DND-41 (cell line): ENCODE results near the gene PIEZO2.

Experiments used
- ATAC-seq: fragments of 200-7000 bp; cut with Tn5 transposase; 3 replicates; pipeline ENCODE4 v1.9.1; 2021; ENCODE audit warnings: low read depth; ENCODE audit not compliant: insufficient read depth
- DNase-seq: peaks from one replicate; pipeline ENCODE4 v3.0.0-alpha.2; 2020
- H2AFZ ChIP-seq: 2 replicates; pipeline ENCODE4 v1.6.0; 2012; ENCODE audit warnings: low read depth, low read length
- H3K27ac ChIP-seq: 2 replicates; pipeline ENCODE4 v1.5.1; 2012; ENCODE audit warnings: low read length, inconsistent platforms
- H3K27me3 ChIP-seq: fragments of 200-600 bp; sonication (generic); 2 replicates; pipeline ENCODE4 v1.6.0; 2012; ENCODE audit warnings: low read length, mild to moderate bottlenecking, inconsistent platforms; ENCODE audit not compliant: insufficient read depth, poor library complexity
- H3K36me3 ChIP-seq: 2 replicates; pipeline ENCODE4 v1.5.1; 2012; ENCODE audit warnings: low read length, inconsistent platforms; ENCODE audit not compliant: insufficient read depth
- H3K4me1 ChIP-seq: 2 replicates; pipeline ENCODE4 v1.5.1; 2012; ENCODE audit warnings: mild to moderate bottlenecking, low read length; ENCODE audit not compliant: insufficient read depth
- H3K4me2 ChIP-seq: 2 replicates; pipeline ENCODE4 v1.6.0; 2012; ENCODE audit warnings: mild to moderate bottlenecking, moderate library complexity, low read length, inconsistent platforms; ENCODE audit not compliant: insufficient read depth
- H3K4me3 ChIP-seq, 2 experiments: fragments of 200-600 bp in 1 of 2; shearing (Covaris generic) in 1 of 2; 2 replicates each; pipeline ENCODE4 v1.5.1; 2012 to 2016; ENCODE audit warnings: inconsistent platforms in 2 of 2, low read length in 2 of 2, mild to moderate bottlenecking in 2 of 2, low read depth in 1 of 2, moderate library complexity in 1 of 2
- H3K79me2 ChIP-seq: 2 replicates; pipeline ENCODE4 v1.6.0; 2012; ENCODE audit warnings: low read length, inconsistent platforms; ENCODE audit not compliant: insufficient read depth
- H3K9ac ChIP-seq: 2 replicates; pipeline ENCODE4 v1.6.0; 2012; ENCODE audit warnings: low read depth, mild to moderate bottlenecking, inconsistent platforms, low read length, moderate library complexity
- H3K9me3 ChIP-seq: 2 replicates; pipeline ENCODE4 v1.5.1; 2012; ENCODE audit warnings: low read length, moderate library complexity, mild to moderate bottlenecking, inconsistent platforms; ENCODE audit not compliant: insufficient read depth, severe bottlenecking
- H4K20me1 ChIP-seq: 2 replicates; pipeline ENCODE4 v1.6.0; 2012; ENCODE audit warnings: low read length; ENCODE audit not compliant: insufficient read depth
- CTCF ChIP-seq: IDR thresholded peaks from 2 replicates; pipeline ENCODE4 v1.5.1; 2012; ENCODE audit warnings: borderline replicate concordance, low read length, moderate library complexity, mild to moderate bottlenecking; ENCODE audit not compliant: poor library complexity, severe bottlenecking; ENCODE audit errors: extremely low read depth
- EZH2 ChIP-seq: IDR thresholded peaks from 3 replicates; pipeline ENCODE4 v1.6.1; 2012; ENCODE audit warnings: borderline replicate concordance, low read depth, mild to moderate bottlenecking, moderate library complexity, low read length, inconsistent platforms; ENCODE audit not compliant: severe bottlenecking

The PIEZO2 gene

GRCh38 chr18:11035814-11036495, 113.4 kb downstream of the PIEZO2 start:
- H3K9ac ChIP-seq = no peak overlapping the region
- H3K27me3 ChIP-seq = peaks cover 4% of the 10 kb centered on the region
- H3K27ac ChIP-seq = no peak overlapping the region
- DNase-seq (no peak), ATAC-seq (no peak)
- no peak overlapping the region for H3K4me3 ChIP-seq
- no peak for TF ChIP-seq EZH2
- no peak for TF ChIP-seq CTCF
- H2AFZ ChIP-seq = no peak overlapping the region
- H3K4me2 ChIP-seq = no peak overlapping the region
- H3K36me3 ChIP-seq = no peaks in the 10 kb centered on the region
- H3K79me2 ChIP-seq = no peaks in the 10 kb centered on the region
- H4K20me1 ChIP-seq = no peaks in the 10 kb centered on the region
- no peaks in the 10 kb centered on the region for H3K9me3 ChIP-seq
- no peaks in the 10 kb centered on the region for H3K4me1 ChIP-seq

GRCh38 chr18:11035376-11035775, 114.0 kb downstream of the PIEZO2 start:
- Histone ChIP-seq H4K20me1 (no peaks in the 10 kb centered on the region), H3K4me1 (no peaks in the 10 kb centered on the region), H2AFZ (no peak overlapping the region), H3K9ac (no peak overlapping the region), H3K4me2 (no peak overlapping the region), H3K4me3 (no peak overlapping the region), H3K27me3 (peaks cover 4% of the 10 kb centered on the region), H3K36me3 (no peaks in the 10 kb centered on the region), H3K79me2 (no peaks in the 10 kb centered on the region), H3K9me3 (no peaks in the 10 kb centered on the region), H3K27ac (no peak overlapping the region)
- TF ChIP-seq EZH2 = no peak
- TF ChIP-seq CTCF = no peak
- DNase-seq = no peak
- no peak for ATAC-seq

- H3K9me3 ChIP-seq = no peaks in the 10 kb centered on the region
- ATAC-seq = no peak
- TF ChIP-seq CTCF = no peak
- TF ChIP-seq EZH2 = no peak
- H3K4me1 ChIP-seq = no peaks in the 10 kb centered on the region
- H3K4me3 ChIP-seq = no peak overlapping the region
- H3K27me3 ChIP-seq = peaks cover 4% of the 10 kb centered on the region
- H3K79me2 ChIP-seq = no peaks in the 10 kb centered on the region
- H3K9ac ChIP-seq = no peak overlapping the region
- no peaks in the 10 kb centered on the region for H4K20me1 ChIP-seq
- H3K36me3 ChIP-seq = no peaks in the 10 kb centered on the region
- no peak overlapping the region for H3K27ac ChIP-seq
- no peak overlapping the region for H2AFZ ChIP-seq
- DNase-seq = no peak
- no peak overlapping the region for H3K4me2 ChIP-seq
Observed at GRCh38 chr18:11034884-11035283, 114.5 kb downstream of the PIEZO2 start.
